ENCODE data around the gene ADAM12. TPM values are rescaled to one million over a fixed set of nuclear protein-coding genes. Genes with fewer than 3 reads are reported as not detected.
A peak's percentile ranks its signal among the peaks of the same experiment; 100 is the strongest.

Gene ADAM12
- polyA plus RNA-seq, 1 of the 3 experiments (the other 2 are of a cell fraction) = 25.0 TPM

DNA sequence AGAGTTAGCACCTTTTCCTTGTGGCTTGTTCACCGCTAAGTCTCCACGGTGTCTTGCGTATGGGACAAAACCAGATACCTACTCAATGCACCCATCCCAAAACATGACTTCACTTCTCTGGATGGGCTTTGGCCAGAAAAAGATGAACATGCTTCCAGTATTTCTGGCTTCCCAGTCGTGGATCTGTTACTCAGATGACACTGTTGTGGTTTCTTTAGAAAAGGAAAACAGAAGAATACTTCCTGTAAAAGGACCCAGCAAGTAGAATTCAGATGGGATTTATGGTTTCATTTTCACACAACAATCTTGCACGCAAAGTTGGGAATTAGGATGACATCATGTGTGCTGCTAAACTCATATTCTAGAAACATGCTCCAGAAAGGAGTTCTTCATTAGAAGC, 216.7 kb downstream of the ADAM12 start:
- DNase-seq = no peak
- Histone ChIP-seq H3K4me2 (peak overlapping the region; percentile 24; the same call in 1 of the 2 replicates), H3K79me2 (ENCODE audit: insufficient read depth) (no peaks in the 10 kb centered on the region), H3F3A (replicated peaks; ENCODE audit: insufficient read depth) (no peaks in the 10 kb centered on the region), H4K20me1 (ENCODE audit: insufficient read depth) (no peaks in the 10 kb centered on the region), H3K9ac (no peak overlapping the region), H2AFZ (ENCODE audit: low read depth) (no peak overlapping the region), H3K9me2 (no peaks in the 10 kb centered on the region), H3K27ac (ENCODE audit: low read depth in 2 of 2, low read length in 1 of 2) (peak overlapping the region in 1 of 2 experiments; percentile 36; a peak in 1 of 4 replicates), H3K27me3 (ENCODE audit: insufficient read depth) (no peaks in the 10 kb centered on the region), H3K4me3 (ENCODE audit: low read depth in 2 of 2, low read length in 1 of 2) (no peak overlapping the region), H3K36me3 (replicated peaks in 1 of 2; ENCODE audit: control insufficient read depth in 1 of 2, insufficient read depth in 2 of 2, low read length in 1 of 2) (no peaks in the 10 kb centered on the region), H3K9me3 (no peaks in the 10 kb centered on the region), H3K4me1 (ENCODE audit: control insufficient read depth in 1 of 2, insufficient read depth in 2 of 2, low read depth in 1 of 2, low read length in 1 of 2) (no peaks in the 10 kb centered on the region)
- TF ChIP-seq TCF12 (IDR thresholded peaks at IDR 0.05) (peak; percentile 15; the same call in 1 of the 2 replicates), MEF2A (IDR thresholded peaks at IDR 0.05; ENCODE audit: borderline replicate concordance, low read depth) (no peak)
- POLR2A ChIA-PET = no interaction called here
- WGBS (ENCODE audit: low lambda C conversion rate) = 81% methylated on average over 5 of the region's 5 CpGs
- CTCF ChIA-PET = interaction anchor here (1.5 to 1.6 kb wide), 2 partner anchors 12 to 215 kb away, joined by 3 read pairs; no protein-coding TSS in a partner anchor

DNA sequence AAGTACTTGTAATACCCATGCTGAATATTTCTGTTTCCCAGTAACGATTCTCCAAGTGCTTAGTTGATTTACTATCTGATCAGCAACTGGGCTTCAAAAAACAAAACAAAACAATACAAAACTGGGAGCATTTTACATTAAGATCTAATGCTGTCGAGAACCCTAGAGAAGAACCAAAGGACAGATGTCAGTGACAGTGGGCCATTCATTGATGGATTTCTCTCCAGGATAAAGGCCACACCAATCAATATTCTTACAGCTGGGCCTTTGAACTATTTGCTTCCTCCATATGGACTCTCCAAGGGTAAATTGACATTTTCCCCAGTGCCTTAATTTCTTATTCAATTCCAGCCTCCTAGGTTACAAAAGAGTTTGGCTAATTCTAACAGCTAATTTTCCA, 217.5 kb downstream of the ADAM12 start:
- no peaks in the 10 kb centered on the region for H3K4me1 ChIP-seq (ENCODE audit: control insufficient read depth in 1 of 2, insufficient read depth in 2 of 2, low read depth in 1 of 2, low read length in 1 of 2)
- no peaks in the 10 kb centered on the region for H4K20me1 ChIP-seq (ENCODE audit: insufficient read depth)
- H2AFZ ChIP-seq (ENCODE audit: low read depth) = no peak overlapping the region
- H3F3A ChIP-seq (replicated peaks; ENCODE audit: insufficient read depth) = no peaks in the 10 kb centered on the region
- no peak overlapping the region for H3K27ac ChIP-seq (ENCODE audit: low read depth in 2 of 2, low read length in 1 of 2)
- no peak overlapping the region for H3K4me2 ChIP-seq
- no peak for DNase-seq
- CTCF ChIA-PET = interaction anchor here (1.6 kb wide), 1 partner anchor 11 kb away, joined by 3 read pairs; no protein-coding TSS in a partner anchor
- no peaks in the 10 kb centered on the region for H3K79me2 ChIP-seq (ENCODE audit: insufficient read depth)
- H3K9ac ChIP-seq = no peak overlapping the region
- no peaks in the 10 kb centered on the region for H3K27me3 ChIP-seq (ENCODE audit: insufficient read depth)
- no peaks in the 10 kb centered on the region for H3K9me3 ChIP-seq
- POLR2A ChIA-PET = no interaction called here
- no peaks in the 10 kb centered on the region for H3K36me3 ChIP-seq (replicated peaks in 1 of 2; ENCODE audit: control insufficient read depth in 1 of 2, insufficient read depth in 2 of 2, low read length in 1 of 2)
- TF ChIP-seq SMC3 (IDR thresholded peaks at IDR 0.05; ENCODE audit: low read depth, low read length) = no peak
- no peak for TF ChIP-seq FOXM1 (IDR thresholded peaks at IDR 0.05; ENCODE audit: low read depth)
- TF ChIP-seq, protein P1, sequence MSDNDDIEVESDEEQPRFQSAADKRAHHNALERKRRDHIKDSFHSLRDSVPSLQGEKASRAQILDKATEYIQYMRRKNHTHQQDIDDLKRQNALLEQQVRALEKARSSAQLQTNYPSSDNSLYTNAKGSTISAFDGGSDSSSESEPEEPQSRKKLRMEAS (IDR thresholded peaks at IDR 0.05; ENCODE audit: low read depth) = no peak
- TF ChIP-seq, protein P2, sequence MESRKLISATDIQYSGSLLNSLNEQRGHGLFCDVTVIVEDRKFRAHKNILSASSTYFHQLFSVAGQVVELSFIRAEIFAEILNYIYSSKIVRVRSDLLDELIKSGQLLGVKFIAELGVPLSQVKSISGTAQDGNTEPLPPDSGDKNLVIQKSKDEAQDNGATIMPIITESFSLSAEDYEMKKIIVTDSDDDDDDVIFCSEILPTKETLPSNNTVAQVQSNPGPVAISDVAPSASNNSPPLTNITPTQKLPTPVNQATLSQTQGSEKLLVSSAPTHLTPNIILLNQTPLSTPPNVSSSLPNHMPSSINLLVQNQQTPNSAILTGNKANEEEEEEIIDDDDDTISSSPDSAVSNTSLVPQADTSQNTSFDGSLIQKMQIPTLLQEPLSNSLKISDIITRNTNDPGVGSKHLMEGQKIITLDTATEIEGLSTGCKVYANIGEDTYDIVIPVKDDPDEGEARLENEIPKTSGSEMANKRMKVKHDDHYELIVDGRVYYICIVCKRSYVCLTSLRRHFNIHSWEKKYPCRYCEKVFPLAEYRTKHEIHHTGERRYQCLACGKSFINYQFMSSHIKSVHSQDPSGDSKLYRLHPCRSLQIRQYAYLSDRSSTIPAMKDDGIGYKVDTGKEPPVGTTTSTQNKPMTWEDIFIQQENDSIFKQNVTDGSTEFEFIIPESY (IDR thresholded peaks at IDR 0.05; ENCODE audit: borderline replicate concordance, low read depth) = no peak
- TF ChIP-seq YY1 (IDR thresholded peaks at IDR 0.05; ENCODE audit: low read depth) = no peak
- no peak for TF ChIP-seq TCF12 (IDR thresholded peaks at IDR 0.05)
- TF ChIP-seq, protein P3, sequence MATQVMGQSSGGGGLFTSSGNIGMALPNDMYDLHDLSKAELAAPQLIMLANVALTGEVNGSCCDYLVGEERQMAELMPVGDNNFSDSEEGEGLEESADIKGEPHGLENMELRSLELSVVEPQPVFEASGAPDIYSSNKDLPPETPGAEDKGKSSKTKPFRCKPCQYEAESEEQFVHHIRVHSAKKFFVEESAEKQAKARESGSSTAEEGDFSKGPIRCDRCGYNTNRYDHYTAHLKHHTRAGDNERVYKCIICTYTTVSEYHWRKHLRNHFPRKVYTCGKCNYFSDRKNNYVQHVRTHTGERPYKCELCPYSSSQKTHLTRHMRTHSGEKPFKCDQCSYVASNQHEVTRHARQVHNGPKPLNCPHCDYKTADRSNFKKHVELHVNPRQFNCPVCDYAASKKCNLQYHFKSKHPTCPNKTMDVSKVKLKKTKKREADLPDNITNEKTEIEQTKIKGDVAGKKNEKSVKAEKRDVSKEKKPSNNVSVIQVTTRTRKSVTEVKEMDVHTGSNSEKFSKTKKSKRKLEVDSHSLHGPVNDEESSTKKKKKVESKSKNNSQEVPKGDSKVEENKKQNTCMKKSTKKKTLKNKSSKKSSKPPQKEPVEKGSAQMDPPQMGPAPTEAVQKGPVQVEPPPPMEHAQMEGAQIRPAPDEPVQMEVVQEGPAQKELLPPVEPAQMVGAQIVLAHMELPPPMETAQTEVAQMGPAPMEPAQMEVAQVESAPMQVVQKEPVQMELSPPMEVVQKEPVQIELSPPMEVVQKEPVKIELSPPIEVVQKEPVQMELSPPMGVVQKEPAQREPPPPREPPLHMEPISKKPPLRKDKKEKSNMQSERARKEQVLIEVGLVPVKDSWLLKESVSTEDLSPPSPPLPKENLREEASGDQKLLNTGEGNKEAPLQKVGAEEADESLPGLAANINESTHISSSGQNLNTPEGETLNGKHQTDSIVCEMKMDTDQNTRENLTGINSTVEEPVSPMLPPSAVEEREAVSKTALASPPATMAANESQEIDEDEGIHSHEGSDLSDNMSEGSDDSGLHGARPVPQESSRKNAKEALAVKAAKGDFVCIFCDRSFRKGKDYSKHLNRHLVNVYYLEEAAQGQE (IDR thresholded peaks at IDR 0.05; ENCODE audit: low read depth, low read length) = no peak
- WGBS (ENCODE audit: low lambda C conversion rate) = 79% methylated on average over 2 of the region's 2 CpGs
- no peaks in the 10 kb centered on the region for H3K9me2 ChIP-seq
- H3K4me3 ChIP-seq (ENCODE audit: low read depth in 2 of 2, low read length in 1 of 2) = no peak overlapping the region

Data from SK-N-SH (cell line).